ENCODE data around the gene DNAJC1. TPM values are rescaled to one million over a fixed set of nuclear protein-coding genes. Genes with fewer than 3 reads are reported as not detected.

Gene DNAJC1
- total and polyA plus RNA-seq, 2 of the 4 experiments (the other 2 are of a cell fraction), result 12.7 to 13.3 TPM

- ATAC-seq (ENCODE audit: low read depth), result no peak
- WGBS, 2 experiments (ENCODE audit: extremely low coverage in 2 of 2, insufficient read length in 1 of 2), result no CpG with 5 or more reads among the region's 2 CpGs
- POLR2A ChIA-PET (ENCODE audit: unreplicated experiment), result no interaction called here
Measured at GRCh38 chr10:21811245-21811585, 192.3 kb downstream of the DNAJC1 start.

More at GRCh38 chr10:21811245-21811585, 192.3 kb downstream of the DNAJC1 start:
- in situ Hi-C loops (cut with MboI; ENCODE audit: low sequenced_read_pairs) (no loop called here), dilution Hi-C loops (cut with HindIII; ENCODE audit: low sequenced_read_pairs, unreplicated experiment) (no loop called here), intact Hi-C loops (cut with micrococcal nuclease) (no loop called here)
- Histone ChIP-seq H2AK9ac (replicated peaks; ENCODE audit: low read depth, low read length, poor library complexity) (no peak overlapping the region), H2BK120ac (ENCODE audit: low read depth, low read length) (no peak overlapping the region), H3K18ac (ENCODE audit: low read depth, low read length) (no peak overlapping the region), H3K27me3 (ENCODE audit: control insufficient read depth, insufficient read depth, low read length) (no peaks in the 10 kb centered on the region), H3K23ac (ENCODE audit: low read depth, low read length) (no peak overlapping the region), H3K14ac (replicated peaks; ENCODE audit: low read depth, low read length) (no peak overlapping the region), H3K36me3 (ENCODE audit: control insufficient read depth, insufficient read depth, low read length) (no peaks in the 10 kb centered on the region), H3K4me3 (ENCODE audit: insufficient read depth, low read depth, low read length) (no peak overlapping the region), H2BK15ac (ENCODE audit: low read depth, low read length) (no peak overlapping the region), H3K4ac (ENCODE audit: low read depth, low read length) (no peak overlapping the region), H4K91ac (ENCODE audit: insufficient read depth, low read depth, low read length) (no peak overlapping the region), H3K56ac (ENCODE audit: extremely low read depth, insufficient read depth, low read length) (no peak overlapping the region), H2AFZ (replicated peaks; ENCODE audit: low read length, poor library complexity) (no peak overlapping the region), H3K4me1 (ENCODE audit: control insufficient read depth, insufficient read depth, low read length) (no peaks in the 10 kb centered on the region), H2BK20ac (ENCODE audit: low read depth, low read length) (no peak overlapping the region), H4K20me1 (ENCODE audit: insufficient read depth, low read length) (no peaks in the 10 kb centered on the region), H2BK5ac (ENCODE audit: low read depth, low read length, poor library complexity, severe bottlenecking) (no peak overlapping the region), H4K8ac (ENCODE audit: low read depth in 2 of 2, low read length in 2 of 2) (no peak overlapping the region), H3K9me3 (ENCODE audit: control insufficient read depth, insufficient read depth, low read length) (no peaks in the 10 kb centered on the region), H2AK5ac (ENCODE audit: low read depth, low read length) (no peak overlapping the region), H4K5ac (ENCODE audit: low read depth, low read length) (no peak overlapping the region), H3K9me1 (ENCODE audit: insufficient read depth, low read length) (no peaks in the 10 kb centered on the region), H3K27ac (ENCODE audit: insufficient read depth, low read length) (no peak overlapping the region), H3K9ac (ENCODE audit: low read depth, low read length) (no peak overlapping the region), H3K4me2 (ENCODE audit: low read depth, low read length) (no peak overlapping the region), H3K79me1 (ENCODE audit: low read depth in 1 of 2, low read length in 2 of 2) (no peaks in the 10 kb centered on the region)
- CTCF ChIA-PET, result no interaction called here
- BruUV-seq (replicated peaks), result no TSS peak
- no peak for TF ChIP-seq POLR2A (IDR thresholded peaks at IDR 0.05; ENCODE audit: low read depth, low read length)
- TF ChIP-seq CHD1 (IDR thresholded peaks at IDR 0.05; ENCODE audit: low read depth, low read length), result no peak
- no peak for TF ChIP-seq RFX5 (IDR thresholded peaks at IDR 0.05; ENCODE audit: low read depth, low read length)
- TF ChIP-seq CTCF (conservative IDR thresholded peaks at IDR 0.05; ENCODE audit: low read depth, low read length), result no peak
- TF ChIP-seq MAZ (IDR thresholded peaks at IDR 0.05; ENCODE audit: borderline replicate concordance, low read depth, low read length), result no peak
- TF ChIP-seq MAFK (IDR thresholded peaks at IDR 0.05; ENCODE audit: low read depth, low read length), result no peak
- TF ChIP-seq SMC3 (IDR thresholded peaks at IDR 0.05; ENCODE audit: low read depth, low read length), result no peak
- TF ChIP-seq RAD21 (IDR thresholded peaks at IDR 0.05; ENCODE audit: low read length), result no peak
- no peak for TF ChIP-seq CEBPB (IDR thresholded peaks at IDR 0.05; ENCODE audit: low read depth, low read length)
- no peak for TF ChIP-seq FOS (IDR thresholded peaks at IDR 0.05; ENCODE audit: low read depth, low read length)
- DNase-seq, result peak; percentile 9

Data from IMR-90 (cell line).